Mesenteric fat pad (tissue), 1 donor: ENCODE measurements around the gene SPTBN1. TPM values are rescaled to one million over a fixed set of nuclear protein-coding genes. Genes with fewer than 3 reads are reported as not detected.
"Not testable (repeated sequence)": the region's sequence is repeated elsewhere in the genome, so short reads cannot be mapped to it uniquely, and the experiment has no call there.

Experiments used
- DNase-seq: peaks from one replicate; pipeline ENCODE4 v3.0.0-alpha.2; 2020; ENCODE audit warnings: low spot score
- total RNA-seq: library from RNA; stranded (reverse); fragmentation: NEBNext Ultra II Directional; extraction: Animal tissue kit (Norgen Biotek cat#: 25700); gene quantifications from one replicate; pipeline ENCODE4 v1.2.1, GENCODE V29; 2021
- donor health status: DM: yes; HTN: yes; CAD: no.

Gene SPTBN1
- total RNA-seq, 1 donor from 2014 or later: 776 TPM

- no peak for DNase-seq
Measured at GRCh38 chr2:54691445-54692135, 235.5 kb downstream of the SPTBN1 start.

DNA sequence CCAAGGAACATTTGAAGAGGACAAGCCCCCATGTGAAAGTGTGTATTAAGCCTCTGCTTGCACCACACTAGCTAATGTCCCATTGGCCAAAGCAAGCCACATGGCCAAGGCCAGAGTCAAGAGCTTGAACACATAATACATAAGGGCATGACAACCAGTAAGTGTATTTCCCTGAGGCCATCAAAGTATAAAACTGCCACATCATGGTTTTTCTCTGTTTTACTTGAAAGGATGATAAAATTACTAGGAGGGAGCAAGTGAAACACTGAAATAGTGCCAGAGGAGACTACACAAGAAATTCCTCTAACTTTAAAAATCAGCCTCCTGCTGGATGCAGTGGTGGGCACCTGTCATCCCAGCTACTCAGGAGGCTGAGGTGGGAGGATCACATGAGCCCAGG is 236.4 kb downstream of the SPTBN1 start:
- no peak for DNase-seq

DNA sequence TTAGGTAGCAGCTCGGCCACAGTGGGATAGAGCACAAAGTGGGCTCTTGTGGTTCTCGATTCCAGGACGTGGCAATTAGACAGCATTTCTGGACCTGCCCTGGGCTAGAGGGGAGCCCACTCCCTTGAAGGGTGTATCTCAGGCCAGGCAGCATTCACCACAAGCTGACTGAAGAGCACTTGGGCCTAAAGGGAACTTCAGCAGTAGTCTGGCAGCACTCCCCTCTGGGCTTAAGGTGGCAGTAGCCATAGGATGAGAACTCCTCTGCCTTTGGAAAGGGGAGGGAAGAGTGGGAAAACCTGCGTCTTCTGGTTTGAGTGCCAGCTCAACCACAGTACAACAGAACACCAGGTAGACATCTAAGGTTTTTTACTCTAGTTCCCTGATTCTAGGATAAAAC is 239.3 kb downstream of the SPTBN1 start:
- DNase-seq: no peak

GRCh38 chr2:54697934-54698333 is 241.8 kb downstream of the SPTBN1 start:
- DNase-seq: no peak

DNA sequence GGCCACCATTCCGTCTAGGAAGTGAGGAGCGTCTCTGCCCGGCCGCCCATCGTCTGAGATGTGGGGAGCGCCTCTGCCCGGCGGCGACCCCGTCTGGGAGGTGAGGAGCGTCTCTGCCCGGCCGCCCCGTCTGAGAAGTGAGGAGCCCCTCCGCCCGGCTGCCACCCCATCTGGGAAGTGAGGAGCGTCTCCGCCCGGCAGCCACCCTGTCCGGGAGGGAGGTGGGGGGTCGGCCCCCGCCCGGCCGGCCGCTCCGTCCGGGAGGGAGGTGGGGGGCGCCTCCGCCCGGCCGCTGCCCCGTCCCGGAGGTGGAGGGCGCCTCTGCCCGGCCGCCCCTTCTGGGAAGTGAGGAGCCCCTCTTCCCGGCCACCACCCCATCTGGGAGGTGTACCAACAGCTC is 242.8 kb downstream of the SPTBN1 start:
- not testable (repeated sequence) for DNase-seq

DNA sequence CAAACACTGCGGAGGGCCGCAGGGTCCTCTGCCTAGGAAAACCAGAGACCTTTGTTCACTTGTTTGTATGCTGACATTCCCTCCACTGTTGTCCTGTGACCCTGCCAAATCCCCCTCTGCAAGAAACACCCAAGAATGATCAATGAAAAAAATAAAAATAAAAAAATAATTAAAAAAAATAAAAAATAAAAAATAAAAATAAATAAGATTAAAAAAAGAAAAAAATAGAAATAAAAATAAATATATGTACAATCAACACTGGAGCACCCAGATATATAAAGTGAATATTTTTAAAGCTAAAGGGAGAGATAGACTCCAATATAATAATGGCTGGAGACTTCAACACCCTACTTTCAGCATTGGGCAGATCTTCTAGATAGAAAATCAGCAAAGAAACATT is 243.5 kb downstream of the SPTBN1 start:
- DNase-seq: no peak

GRCh38 chr2:54701029-54701428 is 244.9 kb downstream of the SPTBN1 start:
- DNase-seq: no peak

DNA sequence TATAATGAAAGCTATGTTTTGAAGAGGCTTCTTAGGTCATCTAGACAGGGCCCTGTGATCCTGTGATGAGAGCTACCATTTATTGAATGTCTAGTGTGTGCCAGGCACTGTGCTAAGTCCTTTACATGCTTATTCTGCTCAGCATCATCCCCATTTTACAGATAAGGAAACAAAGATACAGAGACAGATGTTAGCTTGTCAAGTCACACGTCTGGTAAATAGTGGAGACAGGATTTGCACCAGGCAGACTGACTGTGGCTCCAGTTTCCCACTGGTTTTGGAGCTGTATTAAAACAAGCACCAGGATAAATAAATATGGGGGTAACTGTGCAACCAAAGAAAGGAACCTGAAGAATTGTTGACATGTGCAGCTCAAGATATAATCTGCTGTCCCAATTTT is 248.1 kb downstream of the SPTBN1 start:
- no peak for DNase-seq

DNA sequence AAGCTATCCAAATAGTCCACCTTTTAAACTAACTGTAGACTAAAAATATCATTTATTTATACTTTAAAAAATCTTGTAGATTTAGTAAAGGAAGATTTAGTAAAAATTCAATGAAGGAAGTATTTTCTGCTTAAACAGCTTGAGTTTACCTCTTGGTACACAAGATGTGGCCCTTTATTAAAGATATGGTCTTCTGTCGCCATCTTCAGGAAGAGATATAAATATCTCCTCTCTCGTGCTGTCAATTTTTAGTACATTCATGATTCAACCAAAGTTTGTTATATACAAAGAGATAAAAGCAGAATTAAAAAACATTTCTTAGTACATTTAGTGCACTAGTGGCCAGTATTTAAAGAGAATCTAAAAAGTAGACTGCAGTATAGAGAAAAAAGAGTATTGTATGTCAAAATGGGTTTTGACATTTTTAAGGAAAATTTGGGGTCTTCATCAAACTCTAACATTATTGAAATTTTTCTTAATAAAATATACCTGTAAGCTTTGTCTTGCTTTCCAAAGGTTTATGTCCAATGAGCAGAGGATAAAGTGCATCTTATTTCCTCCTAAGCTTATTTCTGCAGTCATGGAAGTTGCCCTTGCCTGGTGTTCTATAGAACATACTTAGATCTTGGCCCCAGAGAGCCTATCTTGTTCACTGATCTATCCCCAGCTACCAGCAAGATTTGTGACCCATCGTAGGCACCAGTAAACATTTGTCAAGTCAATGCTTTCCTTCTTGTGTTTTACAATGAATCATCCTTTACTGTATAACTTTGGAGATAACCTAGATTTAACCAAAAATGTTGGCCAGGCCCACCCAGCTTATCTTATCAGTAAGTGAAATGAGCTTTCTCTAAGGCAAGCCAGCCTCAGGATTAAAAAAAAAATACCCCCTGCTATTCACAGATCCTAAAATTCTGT is 248.8 kb downstream of the SPTBN1 start:
- DNase-seq: no peak

- DNase-seq: no peak
Measured at GRCh38 chr2:54706622-54707021, 250.5 kb downstream of the SPTBN1 start.

DNA sequence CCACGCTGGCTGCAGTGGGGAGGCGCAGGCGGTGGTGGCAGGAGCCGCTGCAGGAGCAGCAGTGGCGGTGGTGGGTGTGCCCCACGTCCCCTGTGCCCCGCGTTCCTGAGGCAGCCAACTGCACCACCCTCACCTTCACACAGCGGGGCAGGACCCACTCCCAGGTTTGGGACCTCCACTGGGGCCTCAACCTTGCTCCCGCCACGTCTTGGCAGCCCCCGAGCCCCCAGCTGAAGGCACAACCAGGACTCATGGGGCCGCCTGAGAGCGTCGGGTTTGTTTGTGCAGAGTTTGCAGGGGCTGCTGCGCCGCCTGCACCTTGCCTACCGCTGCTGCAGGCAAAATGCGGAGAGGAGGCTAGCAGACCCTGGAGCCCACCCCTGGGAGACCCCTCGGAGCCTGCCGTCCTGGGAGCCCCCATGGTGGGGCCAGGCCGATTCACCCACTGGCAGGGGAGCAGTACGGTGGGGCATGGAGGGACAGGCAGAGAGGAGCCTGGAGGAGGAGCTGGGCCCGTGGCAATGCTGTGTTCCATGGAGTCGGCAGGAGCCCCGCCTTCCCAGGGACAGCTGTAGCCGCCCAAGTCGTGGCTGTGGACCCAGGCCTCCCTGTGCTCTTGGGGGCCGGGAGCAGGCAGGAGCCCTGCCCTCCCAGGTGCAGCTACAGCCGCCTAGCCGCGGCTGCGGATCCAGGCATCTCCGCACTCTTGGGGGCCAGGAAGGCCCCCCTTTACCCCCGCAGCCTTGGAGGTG is 252.6 kb downstream of the SPTBN1 start:
- no peak for DNase-seq

DNA sequence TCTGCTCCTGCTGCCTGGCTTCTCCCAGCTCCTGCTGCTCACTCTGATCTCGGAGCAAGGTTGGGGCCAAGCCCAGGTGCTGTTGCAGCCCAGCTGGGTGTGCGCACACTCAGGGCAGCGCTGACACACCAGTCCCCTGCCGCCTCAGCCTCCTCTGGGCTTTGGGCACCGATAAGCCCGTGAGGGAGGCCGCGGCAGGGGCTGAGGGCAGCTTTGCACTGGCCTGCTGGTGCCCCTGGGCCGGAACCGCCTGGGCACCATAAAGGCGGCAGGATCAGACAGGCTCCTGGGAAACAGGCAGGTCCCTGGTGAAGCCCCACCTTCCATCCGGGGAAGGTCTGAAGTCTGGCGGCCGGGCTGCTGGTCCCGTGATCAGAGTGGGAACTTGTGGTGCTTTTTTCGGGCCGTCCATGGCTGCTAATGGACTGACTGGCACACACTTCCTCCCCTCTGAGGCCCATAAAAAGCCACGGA is 253.2 kb downstream of the SPTBN1 start:
- DNase-seq: no peak

DNA sequence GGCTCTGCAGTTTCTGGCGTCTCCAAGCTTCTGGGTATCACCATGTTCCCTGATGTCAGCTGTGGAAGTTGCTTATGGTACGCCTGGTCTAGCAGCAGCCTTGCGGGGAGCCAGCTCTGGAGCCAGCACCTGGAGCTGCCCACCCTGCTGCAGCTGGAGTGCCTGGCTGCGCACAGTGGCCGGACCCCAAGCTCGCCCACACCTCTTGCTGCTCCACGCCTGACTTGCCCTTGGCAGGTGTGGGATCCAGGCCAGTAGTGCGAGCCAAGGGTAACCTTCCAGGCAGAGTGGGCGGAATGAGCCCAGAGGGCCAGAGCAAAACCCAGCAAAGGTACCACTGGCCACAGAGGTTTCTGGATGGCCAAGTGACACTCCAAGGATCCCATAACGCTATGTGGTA is 254.1 kb downstream of the SPTBN1 start:
- no peak for DNase-seq

DNA sequence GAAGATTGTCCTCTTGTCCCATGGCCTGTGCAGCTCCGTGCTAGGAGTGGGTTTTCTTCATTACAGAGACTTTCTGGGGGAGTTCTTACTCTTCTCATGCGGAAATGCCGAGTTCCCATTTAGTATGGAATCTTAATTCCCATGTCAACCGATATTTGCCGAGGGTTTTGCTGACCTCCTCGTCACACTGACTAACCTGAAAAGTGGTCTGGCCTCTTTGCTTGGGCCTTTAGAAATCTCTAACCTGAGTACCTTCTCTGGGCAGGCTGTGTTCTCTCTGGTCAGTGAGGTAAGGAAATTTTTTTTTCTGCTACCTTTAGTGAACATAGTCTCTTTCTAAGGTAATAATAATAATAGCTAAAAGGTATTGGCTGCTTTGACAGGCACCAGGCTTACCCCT is 256.4 kb downstream of the SPTBN1 start:
- DNase-seq: no peak

DNA sequence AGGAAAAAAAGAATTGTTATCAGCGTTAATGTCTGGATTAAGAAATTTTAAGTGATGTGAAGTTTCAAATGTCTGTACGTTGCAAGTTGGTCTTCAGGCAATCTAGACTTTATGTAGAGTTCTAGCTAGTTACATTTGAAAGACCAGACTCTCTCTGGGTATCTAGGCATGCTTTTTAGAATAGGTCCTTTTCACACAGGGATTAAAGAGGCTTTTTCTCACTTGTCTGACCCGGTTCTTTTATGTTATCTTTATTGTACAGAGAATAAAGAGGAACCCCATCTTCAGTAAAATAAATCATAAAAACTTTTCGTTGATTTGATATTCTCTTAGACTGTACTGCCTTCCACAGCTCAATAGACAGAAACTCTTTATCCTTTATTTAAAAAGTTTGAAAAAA is 258.9 kb downstream of the SPTBN1 start:
- no peak for DNase-seq

DNA sequence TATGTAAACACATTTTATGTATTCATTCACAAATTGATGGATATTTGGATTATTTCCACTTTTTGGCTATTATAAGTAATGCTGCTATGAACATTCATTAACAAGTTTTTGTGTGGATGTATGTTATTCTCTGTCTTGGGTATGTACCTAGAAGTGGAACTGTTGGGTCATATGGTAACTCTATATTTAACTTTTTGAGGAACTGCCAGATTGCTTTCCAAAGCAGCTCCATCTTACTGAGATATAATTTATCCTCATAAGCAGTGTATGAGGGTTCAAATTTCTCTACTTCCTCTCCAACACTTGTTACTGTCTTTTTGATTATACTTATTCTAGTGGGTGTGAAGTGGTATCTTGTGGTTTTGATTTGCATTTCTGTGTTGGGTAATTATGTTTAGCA is 260.2 kb downstream of the SPTBN1 start:
- no peak for DNase-seq

GRCh38 chr2:54720563-54720962 is 264.4 kb downstream of the SPTBN1 start:
- DNase-seq: no peak

Other genes with a start within 250 kb of the SPTBN1 start
- gene TSPYL6, start 200.1 kb upstream of the SPTBN1 start, total RNA-seq: not detected